ENCODE measurements around the gene PDE4B.

PDE4B gene

DNA sequence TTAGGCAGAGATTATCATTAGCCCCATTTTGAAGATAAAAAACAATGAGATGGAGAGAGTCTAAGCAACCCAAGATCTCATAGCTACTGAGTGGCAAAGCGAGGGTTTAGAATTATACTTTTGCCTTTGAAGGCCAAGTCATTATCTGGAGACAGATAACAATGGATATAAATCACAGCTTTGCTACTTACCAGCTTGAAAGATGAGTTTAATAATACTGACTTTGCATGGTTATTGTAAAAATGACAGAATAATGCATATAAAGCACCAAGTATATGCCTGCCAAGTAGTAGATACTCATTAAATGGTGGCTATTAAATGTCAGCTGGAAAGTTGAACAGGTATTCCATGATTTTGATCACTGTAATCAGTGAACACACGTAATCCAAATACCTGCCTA lies 499.6 kb downstream of the PDE4B start:
- no peak overlapping the region for H3K4me3 ChIP-seq (ENCODE audit: low read depth, low read length)
- TF ChIP-seq, protein P1, sequence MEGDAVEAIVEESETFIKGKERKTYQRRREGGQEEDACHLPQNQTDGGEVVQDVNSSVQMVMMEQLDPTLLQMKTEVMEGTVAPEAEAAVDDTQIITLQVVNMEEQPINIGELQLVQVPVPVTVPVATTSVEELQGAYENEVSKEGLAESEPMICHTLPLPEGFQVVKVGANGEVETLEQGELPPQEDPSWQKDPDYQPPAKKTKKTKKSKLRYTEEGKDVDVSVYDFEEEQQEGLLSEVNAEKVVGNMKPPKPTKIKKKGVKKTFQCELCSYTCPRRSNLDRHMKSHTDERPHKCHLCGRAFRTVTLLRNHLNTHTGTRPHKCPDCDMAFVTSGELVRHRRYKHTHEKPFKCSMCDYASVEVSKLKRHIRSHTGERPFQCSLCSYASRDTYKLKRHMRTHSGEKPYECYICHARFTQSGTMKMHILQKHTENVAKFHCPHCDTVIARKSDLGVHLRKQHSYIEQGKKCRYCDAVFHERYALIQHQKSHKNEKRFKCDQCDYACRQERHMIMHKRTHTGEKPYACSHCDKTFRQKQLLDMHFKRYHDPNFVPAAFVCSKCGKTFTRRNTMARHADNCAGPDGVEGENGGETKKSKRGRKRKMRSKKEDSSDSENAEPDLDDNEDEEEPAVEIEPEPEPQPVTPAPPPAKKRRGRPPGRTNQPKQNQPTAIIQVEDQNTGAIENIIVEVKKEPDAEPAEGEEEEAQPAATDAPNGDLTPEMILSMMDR (IDR thresholded peaks at IDR 0.05; ENCODE audit: borderline replicate concordance, insufficient read depth, low read depth, low read length) = no peak

DNA sequence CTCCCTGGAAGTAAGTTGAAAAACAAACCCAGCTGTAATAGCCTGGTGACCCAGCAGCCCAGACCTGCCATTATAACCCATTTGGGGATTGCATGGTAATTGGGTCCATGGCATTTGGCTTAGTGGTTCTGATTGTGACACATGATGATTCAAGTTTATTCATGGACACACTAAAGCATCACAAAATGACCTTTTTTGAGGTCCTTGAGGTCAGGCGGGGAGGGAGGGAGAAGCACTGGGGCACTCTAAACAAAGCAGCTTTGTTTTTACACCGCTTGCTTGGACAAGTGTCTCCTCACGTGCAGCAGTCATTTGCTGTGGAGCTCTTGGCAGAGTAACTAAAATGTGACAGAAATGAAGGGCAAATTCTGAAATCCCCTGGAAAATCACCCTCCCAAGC lies 500.2 kb downstream of the PDE4B start:
- TF ChIP-seq, protein P1 (IDR thresholded peaks at IDR 0.05; ENCODE audit: borderline replicate concordance, insufficient read depth, low read depth, low read length) = no peak
- H3K4me3 ChIP-seq (ENCODE audit: low read depth, low read length) = no peak overlapping the region

DNA sequence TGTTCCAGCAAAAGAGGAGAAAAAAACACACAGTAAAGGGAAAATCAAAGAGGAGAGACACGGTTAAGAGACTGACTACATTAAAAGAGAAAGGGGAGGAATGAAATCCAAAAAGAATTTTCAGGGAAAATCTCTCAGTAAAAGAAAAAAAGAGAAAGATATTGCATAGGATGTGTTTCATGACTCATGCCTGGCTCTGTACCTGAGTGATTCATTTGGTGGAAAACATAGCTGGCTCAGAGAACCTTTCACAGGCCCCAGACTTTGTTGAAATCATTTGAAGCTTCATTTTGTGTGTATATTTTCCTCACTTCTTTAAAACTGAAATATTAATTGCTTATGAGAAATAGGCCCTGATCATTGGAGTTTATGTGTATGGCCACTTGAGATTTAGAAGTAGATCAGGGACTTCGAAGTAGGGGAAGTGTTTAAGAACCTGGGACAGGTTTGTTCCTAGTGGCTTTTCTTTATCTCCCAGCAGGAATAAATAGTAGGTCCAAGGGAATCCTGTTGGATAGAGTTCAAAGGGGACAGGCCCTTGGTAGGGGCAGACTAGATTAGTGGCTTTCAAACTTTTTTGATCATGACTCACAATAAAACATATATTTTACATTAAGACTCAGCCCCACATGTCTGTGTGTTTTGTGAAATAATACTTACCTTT lies 502.1 kb downstream of the PDE4B start:
- H3K4me3 ChIP-seq (ENCODE audit: low read depth, low read length) = no peak overlapping the region
- TF ChIP-seq, protein P1 (IDR thresholded peaks at IDR 0.05; ENCODE audit: borderline replicate concordance, insufficient read depth, low read depth, low read length) = no peak

DNA sequence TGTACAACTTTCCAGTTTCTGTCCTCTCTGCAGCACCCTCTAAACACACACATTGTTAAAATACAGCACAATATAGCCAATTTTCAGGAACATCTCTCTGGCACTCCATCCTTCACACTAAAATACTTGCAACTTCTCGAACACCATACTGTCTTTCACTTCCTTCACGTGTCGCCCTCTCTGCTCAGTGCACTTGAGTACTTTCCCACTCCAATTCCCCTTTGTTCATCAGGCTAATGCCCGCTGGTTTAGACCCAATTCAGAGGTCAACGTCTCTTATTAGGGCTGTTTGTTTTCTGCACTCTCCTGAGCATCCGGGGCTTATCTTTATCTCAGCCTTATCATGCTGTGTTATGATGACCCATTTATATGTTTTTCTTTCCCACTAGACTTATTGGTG lies 503.1 kb downstream of the PDE4B start:
- no peak overlapping the region for H3K4me3 ChIP-seq (ENCODE audit: low read depth, low read length)
- TF ChIP-seq, protein P1 (IDR thresholded peaks at IDR 0.05; ENCODE audit: borderline replicate concordance, insufficient read depth, low read depth, low read length) = no peak

DNA sequence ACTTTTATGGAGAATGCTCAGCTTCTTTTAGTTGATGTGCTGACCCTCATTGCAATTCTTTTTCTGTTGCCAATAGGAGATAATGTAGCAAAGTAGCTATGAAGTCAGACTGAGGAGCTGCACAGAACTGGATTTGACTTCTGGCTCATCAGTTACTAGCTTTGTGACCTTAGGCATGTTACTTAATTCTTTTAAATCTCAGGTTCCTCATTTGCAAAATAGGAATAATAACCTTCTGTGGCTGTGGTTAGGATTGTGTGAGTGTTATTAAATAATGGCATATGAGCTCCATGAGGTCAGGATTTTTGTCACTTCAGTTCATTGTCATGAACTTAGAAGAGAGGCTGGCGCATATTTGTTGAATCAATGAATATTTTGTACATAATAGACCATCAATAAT lies 503.7 kb downstream of the PDE4B start:
- TF ChIP-seq, protein P1 (IDR thresholded peaks at IDR 0.05; ENCODE audit: borderline replicate concordance, insufficient read depth, low read depth, low read length) = no peak
- H3K4me3 ChIP-seq (ENCODE audit: low read depth, low read length) = no peak overlapping the region

DNA sequence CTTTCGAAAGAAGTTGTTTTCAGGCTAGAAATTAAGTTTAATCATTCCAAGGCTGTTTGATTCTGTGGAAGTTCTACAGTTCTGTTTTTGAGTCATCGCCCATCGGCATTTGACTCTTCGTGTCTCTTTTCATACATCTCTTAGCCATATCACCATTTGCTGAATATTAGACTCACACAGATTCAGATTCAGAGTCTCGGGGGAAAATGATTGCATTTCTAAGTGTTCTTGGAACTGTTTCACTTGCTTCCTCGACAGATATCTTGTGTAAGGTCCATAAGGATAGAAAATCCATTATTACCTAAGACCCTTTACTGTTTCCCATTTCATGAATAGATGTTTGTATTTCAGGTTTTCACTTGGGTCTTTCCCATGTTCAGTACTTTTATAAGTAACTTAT lies 504.3 kb downstream of the PDE4B start:
- TF ChIP-seq, protein P1 (IDR thresholded peaks at IDR 0.05; ENCODE audit: borderline replicate concordance, insufficient read depth, low read depth, low read length) = no peak
- no peak overlapping the region for H3K4me3 ChIP-seq (ENCODE audit: low read depth, low read length)

DNA sequence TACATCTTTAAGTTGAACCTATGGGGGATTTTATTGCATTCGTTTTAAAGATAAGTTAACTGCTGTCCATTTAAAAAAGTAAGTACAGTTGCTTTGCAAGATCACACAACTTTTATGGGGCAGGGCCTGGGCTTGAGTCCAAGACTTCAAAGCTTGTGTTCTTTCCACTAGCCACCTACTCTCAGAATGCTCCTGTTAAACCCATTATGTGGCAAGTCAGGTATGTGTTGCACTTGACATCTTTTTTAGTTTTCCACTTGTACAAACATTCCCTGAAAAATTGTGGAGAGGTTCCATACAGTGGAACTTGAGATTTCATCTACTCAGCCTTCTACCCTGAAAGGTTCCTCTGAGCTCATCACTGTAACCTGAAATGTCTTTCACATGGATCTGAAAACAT lies 505.8 kb downstream of the PDE4B start:
- TF ChIP-seq, protein P1 (IDR thresholded peaks at IDR 0.05; ENCODE audit: borderline replicate concordance, insufficient read depth, low read depth, low read length) = no peak
- H3K4me3 ChIP-seq (ENCODE audit: low read depth, low read length) = no peak overlapping the region

Measured in GM12875 (cell line).